K562 (cell line): Measurements from ENCODE around the gene FAM83E. TPM values are rescaled to one million over a fixed set of nuclear protein-coding genes. Genes with fewer than 3 reads are reported as not detected.
A peak's percentile ranks its signal among the peaks of the same experiment; 100 is the strongest.

ENCODE experiments used
- BCLAF1 ChIP-seq, 2 experiments: fragments of 450-650 bp in 1 of 2; IDR thresholded peaks; 2 replicates each; pipeline ENCODE4 v1.6.1; 2011 to 2017; ENCODE audit warnings: low read depth in 2 of 2, antibody characterized with exemption in 1 of 2, borderline replicate concordance in 1 of 2, low read length in 1 of 2, mild to moderate bottlenecking in 1 of 2, mixed read lengths in 1 of 2; ENCODE audit not compliant: control insufficient read depth in 1 of 2
- DNMT1 ChIP-seq: fragments of 450-650 bp; IDR thresholded peaks from 2 replicates; pipeline ENCODE4 v1.6.1; 2016; ENCODE audit warnings: antibody characterized with exemption, mild to moderate bottlenecking
- E2F3 ChIP-seq: fragments of 250-450 bp; sonication (Bioruptor Pico); IDR thresholded peaks from 2 replicates; pipeline ENCODE4 v1.4.0; 2020; ENCODE audit warnings: mild to moderate bottlenecking
- ESRRA ChIP-seq: fragments of 450-650 bp; IDR thresholded peaks from 2 replicates; pipeline ENCODE4 v1.6.1; 2014; ENCODE audit warnings: low read depth, mild to moderate bottlenecking, moderate library complexity, borderline replicate concordance
- HBP1 ChIP-seq: fragments of 450-650 bp; formaldehyde crosslinking; IDR thresholded peaks from 2 replicates; pipeline ENCODE4 v1.4.0; 2022; ENCODE audit warnings: missing genetic modification characterization
- HMGXB4 ChIP-seq: sonication (generic); formaldehyde crosslinking; IDR thresholded peaks from 2 replicates; pipeline ENCODE4 v1.8.1; 2023; ENCODE audit warnings: mild to moderate bottlenecking, missing genetic modification reagents
- KDM5B ChIP-seq: fragments of 200-600 bp; sonication (generic); IDR thresholded peaks from 2 replicates; pipeline ENCODE4 v1.6.1; 2012; ENCODE audit warnings: low read depth, mild to moderate bottlenecking, moderate library complexity, low read length, control low read depth, inconsistent platforms; ENCODE audit not compliant: insufficient replicate concordance
- LCOR ChIP-seq: sonication (generic); formaldehyde crosslinking; IDR thresholded peaks from 2 replicates; pipeline ENCODE4 v1.8.0; 2022; ENCODE audit warnings: mild to moderate bottlenecking, missing genetic modification reagents
- PHF8 ChIP-seq: fragments of 200-600 bp; sonication (generic); IDR thresholded peaks from 2 replicates; pipeline ENCODE4 v1.6.1; 2012; ENCODE audit warnings: mixed run types, mild to moderate bottlenecking, inconsistent platforms, low read length, moderate library complexity, borderline replicate concordance
- POLR2H ChIP-seq: IDR thresholded peaks from 2 replicates; pipeline ENCODE4 v1.6.1; 2016; ENCODE audit warnings: missing genetic modification characterization, low read depth, mild to moderate bottlenecking, control low read depth, missing compliant biosample characterization, moderate library complexity
- PYGO2 ChIP-seq: fragments of 450-650 bp; IDR thresholded peaks from 2 replicates; pipeline ENCODE4 v1.6.1; 2016; ENCODE audit warnings: mild to moderate bottlenecking, missing genetic modification characterization, moderate library complexity, missing compliant biosample characterization
- RAD51 ChIP-seq: fragments of 450-650 bp; IDR thresholded peaks from 2 replicates; pipeline ENCODE4 v1.7.1; 2016; ENCODE audit warnings: low read depth, mild to moderate bottlenecking, borderline replicate concordance
- SMAD1 ChIP-seq: fragments of 150-350 bp; IDR thresholded peaks from 2 replicates; pipeline ENCODE4 v1.6.1; 2014; ENCODE audit warnings: low read length, low read depth; ENCODE audit not compliant: partially characterized antibody
- SMAD4 ChIP-seq: fragments of 250-450 bp; sonication (Bioruptor Pico); conservative IDR thresholded peaks from 2 replicates; pipeline ENCODE4 v1.8.0; 2021; ENCODE audit warnings: inconsistent platforms, mild to moderate bottlenecking, moderate library complexity
- SRSF7 ChIP-seq: fragments of 200-400 bp; formaldehyde crosslinking; optimal IDR thresholded peaks from 2 replicates; pipeline ENCODE3; 2017; ENCODE audit warnings: mild to moderate bottlenecking, low read depth, low read length
- WHSC1 ChIP-seq: IDR thresholded peaks from one replicate; pipeline ENCODE4 v1.6.1; 2012; ENCODE audit warnings: low read length, control low read depth, inconsistent platforms
- ZBTB7A ChIP-seq: IDR thresholded peaks from 2 replicates; pipeline ENCODE4 v1.6.1; 2011; ENCODE audit warnings: low read depth, mild to moderate bottlenecking, low read length, moderate library complexity, borderline replicate concordance; ENCODE audit not compliant: control insufficient read depth
- ZNF134 ChIP-seq: fragments of 250-450 bp; sonication (Bioruptor Pico); conservative IDR thresholded peaks from 2 replicates; pipeline ENCODE4 v1.4.0; 2020
- ZNF143 ChIP-seq: sonication (generic); formaldehyde crosslinking; IDR thresholded peaks from 2 replicates; pipeline ENCODE4 v1.9.0; 2022; ENCODE audit warnings: mild to moderate bottlenecking, missing genetic modification reagents
- ZNF212 ChIP-seq: fragments of 450-650 bp; formaldehyde crosslinking; IDR thresholded peaks from 2 replicates; pipeline ENCODE4 v1.4.0; 2020; ENCODE audit warnings: mild to moderate bottlenecking
- ZNF436 ChIP-seq: fragments of 250-450, 450-650 bp; sonication (Bioruptor Pico); formaldehyde crosslinking; IDR thresholded peaks from 2 replicates; pipeline ENCODE4 v1.7.0; 2020; ENCODE audit warnings: mild to moderate bottlenecking
- ZNF445 ChIP-seq: fragments of 250-450 bp; sonication (Bioruptor Pico); IDR thresholded peaks from 2 replicates; pipeline ENCODE4 v1.4.0; 2020; ENCODE audit warnings: low read depth, mild to moderate bottlenecking, moderate library complexity
- polyA plus RNA-seq, 8 experiments: library from polyadenylated mRNA; depleted of rRNA in 4 of 8; stranded (reverse) in 5 of 8; unstranded in 3 of 8; fragments of >200 nt; fragmentation: Nextera tagmentation in 2 of 8; fragmentation: Illumina TruSeq in 1 of 8; extraction: Ambion mirVana in 2 of 8; extraction: Trizol in 1 of 8; gene quantifications; 2 replicates each; pipeline versions ENCODE4 v1.2.1 to v1.2.3, GENCODE V29; 2011 to 2014; ENCODE audit warnings: inconsistent platforms in 1 of 8, missing spikeins in 1 of 8
- total RNA-seq, 7 experiments: library from RNA; depleted of rRNA in 6 of 7; stranded (reverse); fragments of >200 nt in 6 of 7; fragmentation: Illumina TruSeq in 2 of 7; extraction: Trizol in 2 of 7; gene quantifications; 2 replicates each; pipeline versions ENCODE4 v1.2.1 to v1.2.3, GENCODE V29; 2011 to 2021; ENCODE audit warnings: low replicate concordance in 1 of 7

The FAM83E gene
- total and polyA plus RNA-seq, 9 of the 15 experiments (the other 6 are each of a cell fraction or from before 2014, with no cell fraction given): 0.15 to 0.87 (median 0.29) TPM; not detected in 4

- TF ChIP-seq ZNF436 (CRISPR knock-in tag): no peak
- TF ChIP-seq ZNF134 (CRISPR knock-in tag): no peak
- TF ChIP-seq PHF8: peak; percentile 52; the same call in 1 of the 2 replicates
- no peak for TF ChIP-seq ZNF445 (CRISPR knock-in tag)
- peak; percentile 62; the same call in 1 of the 2 replicates for TF ChIP-seq POLR2H
- no peak for TF ChIP-seq HMGXB4 (CRISPR knock-in tag)
- no peak for TF ChIP-seq DNMT1
- no peak for TF ChIP-seq ZNF212 (CRISPR knock-in tag)
- TF ChIP-seq RAD51: peak; percentile 95
- TF ChIP-seq ZNF143 (CRISPR knock-in tag): no peak
- no peak for TF ChIP-seq ESRRA
- TF ChIP-seq BCLAF1 (IDR thresholded peaks at IDR 0.05; ENCODE audit: borderline replicate concordance in 1 of 2, control insufficient read depth in 1 of 2, low read depth in 2 of 2, low read length in 1 of 2): no peak
- TF ChIP-seq SRSF7: no peak
- peak; percentile 77; the same call in 1 of the 2 replicates for TF ChIP-seq E2F3 (CRISPR knock-in tag)
- no peak for TF ChIP-seq SMAD1
- TF ChIP-seq WHSC1: no peak
- TF ChIP-seq KDM5B: peak; percentile 59
- no peak for TF ChIP-seq PYGO2 (tag)
- no peak; the same call in none of the 2 replicates for TF ChIP-seq SMAD4 (CRISPR knock-in tag)
- TF ChIP-seq ZBTB7A: peak; percentile 30; the same call in 1 of the 2 replicates
- TF ChIP-seq LCOR (CRISPR knock-in tag): no peak
- no peak for TF ChIP-seq HBP1
Measured at GRCh38 chr19:48634424-48635262, 19.8 kb upstream of the FAM83E start (continued).
